NCI-H524 (cell line): ENCODE data around the gene ADAMTS17.

Experiments
- DNase-seq, 2 experiments: peaks; one replicate each; lab custom pipeline; 2025; lab: John Stamatoyannopoulos, UW

Gene ADAMTS17

GRCh38 chr15:100252359-100252758 is 89.4 kb downstream of the ADAMTS17 start:
- no peak for DNase-seq

GRCh38 chr15:100250176-100250800 is 91.5 kb downstream of the ADAMTS17 start:
- DNase-seq = no peak

GRCh38 chr15:100249096-100249815 is 92.5 kb downstream of the ADAMTS17 start:
- no peak for DNase-seq

- no peak for DNase-seq
Measured at GRCh38 chr15:100248236-100248635, 93.5 kb downstream of the ADAMTS17 start.

GRCh38 chr15:100247228-100248225 is 94.2 kb downstream of the ADAMTS17 start:
- DNase-seq = no peak

GRCh38 chr15:100245855-100246254 is 95.9 kb downstream of the ADAMTS17 start:
- DNase-seq = no peak

- no peak for DNase-seq
Measured at GRCh38 chr15:100245487-100245820, 96.3 kb downstream of the ADAMTS17 start.

- no peak for DNase-seq
Measured at GRCh38 chr15:100244796-100245486, 96.8 kb downstream of the ADAMTS17 start.

GRCh38 chr15:100242989-100243388 is 98.8 kb downstream of the ADAMTS17 start:
- DNase-seq = no peak

- DNase-seq = no peak
Measured at GRCh38 chr15:100241572-100242482, 99.9 kb downstream of the ADAMTS17 start.

GRCh38 chr15:100236981-100237720 is 104.6 kb downstream of the ADAMTS17 start:
- DNase-seq = no peak

- DNase-seq = no peak
Measured at GRCh38 chr15:100235030-100235617, 106.7 kb downstream of the ADAMTS17 start.

GRCh38 chr15:100234158-100235029 is 107.4 kb downstream of the ADAMTS17 start:
- DNase-seq = peak; percentile 60 to 64

GRCh38 chr15:100230784-100231183 is 111.0 kb downstream of the ADAMTS17 start:
- peak; percentile 39 to 58 for DNase-seq

- no peak for DNase-seq
Measured at GRCh38 chr15:100229181-100230163, 112.3 kb downstream of the ADAMTS17 start.

GRCh38 chr15:100227781-100228180 is 114.0 kb downstream of the ADAMTS17 start:
- DNase-seq = no peak

GRCh38 chr15:100226107-100226506 is 115.7 kb downstream of the ADAMTS17 start:
- no peak for DNase-seq
